ENCODE data around the gene PAXX. TPM values are rescaled to one million over a fixed set of nuclear protein-coding genes. Genes with fewer than 3 reads are reported as not detected.

PAXX gene
- total and polyA plus RNA-seq, 9 of the 15 experiments (the other 6 are each of a cell fraction or from before 2014, with no cell fraction given), result 1.2 to 175 (median 38.5) TPM

- no peak for FAIRE-seq
- 63% methylated on average over 10 of the region's 30 CpGs for WGBS (ENCODE audit: insufficient coverage, low coverage, missing lambda C conversion rate)
- ChIA-PET CTCF (ENCODE audit: low intra/inter-chr PET ratio) (interaction anchor here (0.6 kb wide), 2 partner anchors 118 to 233 kb away, joined by 3 to 4 read pairs; partner anchors contain the start of gene DIPK1B), POLR2A (interaction anchor here (0.5 to 1.3 kb wide), 3 partner anchors 19 to 110 kb away, joined by 3 to 4 read pairs (median 3); no protein-coding TSS in a partner anchor)
- in situ Hi-C loops (cut with MboI) (loop anchor here (5.0 kb wide), 1 partner anchor 92 kb away; no protein-coding TSS in a partner anchor), intact Hi-C loops (cut with micrococcal nuclease) (loop anchor here (2.0 to 5.0 kb wide), 3 partner anchors 47 to 158 kb away; partner anchors contain the start of genes ABCA2 and PAXX)
- Histone ChIP-seq H3K9me1 (ENCODE audit: control insufficient read depth, insufficient read depth, low read length) (peaks cover 2% of the 10 kb centered on the region), H3K4me2 (ENCODE audit: insufficient read depth, low read length) (peak overlapping the region; percentile 88), H3K36me3 (ENCODE audit: control insufficient read depth, insufficient read depth, low read length) (peaks cover 29% of the 10 kb centered on the region; the same call in 2 of the 3 replicates), H3K9me3 (replicated peaks; ENCODE audit: control insufficient read depth, insufficient read depth, low read depth, low read length) (no peaks in the 10 kb centered on the region), H3K4me3 (no peak overlapping the region), H3K4me1 (replicated peaks in 1 of 2; ENCODE audit: control insufficient read depth in 2 of 2, insufficient read depth in 2 of 2, low read length in 2 of 2) (peaks cover 24 to 93% of the 10 kb centered on the region in 2 experiments), H2AFZ (ENCODE audit: low read depth, low read length) (peak overlapping the region; percentile 97), H3K27ac (ENCODE audit: extremely low read depth, low read depth, low read length) (peak overlapping the region; percentile 78), H3K9ac (ENCODE audit: insufficient read depth in 1 of 2, low read depth in 2 of 2, low read length in 2 of 2) (peak overlapping the region; percentile 65 to 83; a peak in 3 of 4 replicates), H3K79me2 (ENCODE audit: control insufficient read depth, insufficient read depth, low read length) (peaks cover 26% of the 10 kb centered on the region), H4K20me1 (replicated peaks; ENCODE audit: control insufficient read depth, insufficient read depth, low read length) (no peaks in the 10 kb centered on the region), H3K27me3 (ENCODE audit: control insufficient read depth in 2 of 2, insufficient read depth in 2 of 2, low read length in 2 of 2) (no peaks in the 10 kb centered on the region)
- ATAC-seq, result no peak
- BruUV-seq (replicated peaks), result no TSS peak
- no peak for DNase-seq (ENCODE audit: extremely low read depth in 1 of 4, low spot score in 3 of 4)
- TF ChIP-seq TCF7L2 (IDR thresholded peaks at IDR 0.05; ENCODE audit: low read depth, low read length) (no peak), RBFOX2 (IDR thresholded peaks at IDR 0.05; ENCODE audit: low read depth, low read length) (peak; percentile 2; the same call in 1 of the 2 replicates), CHD4 (IDR thresholded peaks at IDR 0.05; ENCODE audit: insufficient read depth, insufficient replicate concordance, low read depth, low read length, poor library complexity, severe bottlenecking) (no peak), CBX2 (IDR thresholded peaks at IDR 0.05; ENCODE audit: insufficient read depth, low read length, poor library complexity, severe bottlenecking) (no peak), MNT (conservative IDR thresholded peaks at IDR 0.05) (0 out of 4 replicates have a peak, but pooled peaks of 1 of the 2 experiments have one; percentile 24), SP1 (CRISPR knock-in tag; IDR thresholded peaks at IDR 0.05) (no peak), ZNF140 (CRISPR knock-in tag; IDR thresholded peaks at IDR 0.05) (no peak), ZNF644 (tag; IDR thresholded peaks at IDR 0.05; ENCODE audit: low read depth) (0 out of 2 replicates have a peak, but pooled peaks have one; percentile 3), SMARCB1 (IDR thresholded peaks at IDR 0.05; ENCODE audit: insufficient read length, low read depth) (no peak), ZNF146 (CRISPR knock-in tag; IDR thresholded peaks at IDR 0.05; ENCODE audit: unreplicated experiment) (no peak), FOXA3 (CRISPR knock-in tag; conservative IDR thresholded peaks at IDR 0.05 in 1 of 2, IDR thresholded peaks at IDR 0.05 in 1 of 2) (no peak), HMGN3 (IDR thresholded peaks at IDR 0.05; ENCODE audit: borderline replicate concordance, extremely low read depth, insufficient read length, low read depth, low read length) (peak; percentile 23), HDAC2 (IDR thresholded peaks at IDR 0.05) (no peak), POLR2G (IDR thresholded peaks at IDR 0.05; ENCODE audit: low read depth, low read length) (peak; percentile 14; the same call in 1 of the 2 replicates), ZC3H4 (CRISPR knock-in tag; IDR thresholded peaks at IDR 0.05; ENCODE audit: borderline replicate concordance) (0 out of 2 replicates have a peak, but pooled peaks have one; percentile 32), PCBP1 (IDR thresholded peaks at IDR 0.05; ENCODE audit: low read depth, low read length, poor library complexity, severe bottlenecking) (peak; percentile 35), ILF3 (IDR thresholded peaks at IDR 0.05; ENCODE audit: borderline replicate concordance) (no peak)
Observed at GRCh38 chr9:136945333-136946227, 46.6 kb upstream of the PAXX start.

Data from K562 (cell line).